Fibroblast of mammary gland (primary cell): ENCODE measurements around the gene HSPA12B.

Source experiments
- DNase-seq: peaks from one replicate; pipeline ENCODE4 v3.0.0-alpha.2; 2010; ENCODE audit warnings: low read depth
- H3K4me3 ChIP-seq: 2 replicates; pipeline ENCODE4 v1.5.1; 2011; ENCODE audit warnings: low read depth, mild to moderate bottlenecking, low read length, moderate library complexity; ENCODE audit not compliant: control insufficient read depth
- TF ChIP-seq, protein P1 (sequence below): conservative IDR thresholded peaks from 2 replicates; pipeline ENCODE4 v1.5.1; 2011; ENCODE audit warnings: low read depth, low read length, inconsistent platforms; ENCODE audit not compliant: control insufficient read depth, insufficient read depth

HSPA12B gene

DNA sequence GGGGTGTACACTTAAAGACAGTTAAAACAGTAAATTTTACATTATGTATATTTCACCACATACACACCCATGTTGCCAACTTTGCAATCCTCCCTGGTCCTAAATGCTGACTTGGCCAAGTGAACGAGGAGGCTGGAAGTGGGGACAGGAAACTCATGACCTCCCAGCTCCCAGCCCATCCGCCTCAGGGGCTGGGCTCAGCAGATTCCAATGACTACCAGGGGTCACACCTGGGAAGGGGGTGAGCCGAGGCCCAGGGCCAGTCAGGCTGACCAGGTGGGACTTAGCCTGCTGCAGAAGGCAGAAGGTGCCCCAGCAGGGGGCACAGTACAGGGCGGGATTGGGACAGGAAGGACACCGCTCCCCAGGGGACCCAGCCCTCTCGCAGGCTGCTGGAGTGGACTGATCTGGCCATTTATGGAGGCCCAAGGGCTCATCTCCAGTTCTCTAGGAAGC lies 22.4 kb upstream of the HSPA12B start:
- TF ChIP-seq, protein P1, sequence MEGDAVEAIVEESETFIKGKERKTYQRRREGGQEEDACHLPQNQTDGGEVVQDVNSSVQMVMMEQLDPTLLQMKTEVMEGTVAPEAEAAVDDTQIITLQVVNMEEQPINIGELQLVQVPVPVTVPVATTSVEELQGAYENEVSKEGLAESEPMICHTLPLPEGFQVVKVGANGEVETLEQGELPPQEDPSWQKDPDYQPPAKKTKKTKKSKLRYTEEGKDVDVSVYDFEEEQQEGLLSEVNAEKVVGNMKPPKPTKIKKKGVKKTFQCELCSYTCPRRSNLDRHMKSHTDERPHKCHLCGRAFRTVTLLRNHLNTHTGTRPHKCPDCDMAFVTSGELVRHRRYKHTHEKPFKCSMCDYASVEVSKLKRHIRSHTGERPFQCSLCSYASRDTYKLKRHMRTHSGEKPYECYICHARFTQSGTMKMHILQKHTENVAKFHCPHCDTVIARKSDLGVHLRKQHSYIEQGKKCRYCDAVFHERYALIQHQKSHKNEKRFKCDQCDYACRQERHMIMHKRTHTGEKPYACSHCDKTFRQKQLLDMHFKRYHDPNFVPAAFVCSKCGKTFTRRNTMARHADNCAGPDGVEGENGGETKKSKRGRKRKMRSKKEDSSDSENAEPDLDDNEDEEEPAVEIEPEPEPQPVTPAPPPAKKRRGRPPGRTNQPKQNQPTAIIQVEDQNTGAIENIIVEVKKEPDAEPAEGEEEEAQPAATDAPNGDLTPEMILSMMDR, result no peak
- no peak overlapping the region for H3K4me3 ChIP-seq
- no peak for DNase-seq

DNA sequence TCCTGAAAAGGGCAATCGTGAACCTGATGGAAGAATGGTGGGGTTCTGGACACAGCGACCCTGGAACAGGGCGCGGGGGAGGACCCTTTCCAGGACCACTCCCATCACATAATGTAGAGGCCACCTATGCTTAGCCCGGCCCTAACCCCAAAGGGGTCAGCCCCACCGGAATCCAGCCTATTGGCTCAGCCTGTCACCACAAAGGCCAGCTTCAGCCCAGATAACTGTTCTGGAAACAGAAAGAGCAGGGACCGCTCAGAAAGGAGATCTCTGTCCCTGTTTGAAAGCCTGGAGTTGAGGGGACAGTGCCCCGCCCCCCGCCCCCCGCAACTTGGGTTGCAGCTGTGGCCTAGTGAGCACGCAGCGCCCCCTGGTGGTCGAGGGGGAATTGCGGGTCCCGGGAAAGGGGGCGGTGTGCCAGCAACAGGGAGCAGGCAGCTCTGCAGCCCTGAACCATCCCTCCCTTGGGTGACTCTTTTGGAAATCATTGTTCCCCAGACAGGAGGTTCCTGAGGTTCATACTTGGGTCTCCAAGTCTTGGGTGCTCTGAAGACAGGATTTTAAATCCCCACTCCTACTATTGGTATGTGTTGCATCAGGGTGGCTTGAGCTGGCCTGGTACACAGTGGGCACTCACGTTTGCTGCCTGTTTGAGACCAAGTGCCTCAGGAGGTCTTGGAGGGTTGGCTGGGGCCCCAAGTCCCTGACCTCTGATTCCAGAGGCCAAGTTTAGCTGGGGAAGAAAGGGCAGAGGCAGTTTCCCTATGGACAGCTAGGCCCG lies 21.6 kb upstream of the HSPA12B start:
- TF ChIP-seq, protein P1, result peak; percentile 75
- no peak overlapping the region for H3K4me3 ChIP-seq
- peak; percentile 41 for DNase-seq

DNA sequence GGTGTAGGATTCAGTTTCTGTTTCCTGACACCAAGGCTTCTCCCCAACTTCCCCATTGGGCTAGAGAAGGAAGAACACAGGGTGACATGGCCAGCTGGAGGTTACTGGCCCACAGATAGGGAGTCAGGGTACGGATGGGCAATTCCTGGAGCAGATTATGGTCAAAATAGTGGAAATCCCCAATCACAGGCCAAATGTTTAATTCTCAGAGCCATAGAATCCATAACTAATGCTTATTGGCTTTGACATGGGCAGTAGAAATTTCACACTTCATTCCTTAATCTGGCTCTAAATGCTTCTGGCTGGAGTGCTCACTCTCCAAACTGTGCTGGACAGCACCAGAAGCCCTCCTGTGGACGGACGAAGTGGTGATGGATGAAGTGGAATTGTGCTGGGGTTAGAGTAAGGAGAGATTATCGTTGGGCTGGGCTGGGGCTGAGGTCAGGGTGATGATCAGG lies 21.0 kb upstream of the HSPA12B start:
- DNase-seq, result no peak
- TF ChIP-seq, protein P1, result no peak
- no peak overlapping the region for H3K4me3 ChIP-seq

DNA sequence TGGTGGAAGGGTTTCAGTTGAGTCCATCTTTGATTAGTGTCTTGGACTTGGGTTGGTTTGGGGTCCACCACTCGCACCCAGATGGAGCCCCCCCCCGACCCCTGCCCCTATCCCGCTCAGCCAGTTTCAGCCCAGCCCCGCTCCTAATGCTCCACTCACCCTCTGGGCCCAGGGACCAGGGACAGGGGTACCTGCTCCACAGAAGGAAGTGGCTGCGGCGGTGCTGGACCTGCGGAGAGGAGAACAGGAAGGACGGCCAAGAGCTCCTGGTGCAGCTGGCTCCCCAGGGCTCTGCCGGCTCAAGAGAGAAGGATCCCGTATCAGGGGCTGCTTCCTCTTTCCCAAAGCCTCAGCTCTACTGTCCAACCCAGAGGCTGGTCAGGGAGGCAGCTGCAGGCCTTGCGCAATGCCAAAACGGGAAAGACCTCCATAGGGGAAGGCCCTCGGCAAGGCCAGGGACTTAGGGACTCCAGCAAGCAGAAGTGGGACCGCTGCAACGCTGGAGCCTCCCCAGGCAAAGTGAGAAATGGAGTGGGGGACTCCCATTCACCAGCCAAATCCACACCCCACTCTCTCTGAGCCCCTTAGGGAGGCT lies 20.1 kb upstream of the HSPA12B start, which contains the start of gene SIGLEC1:
Gene SIGLEC1, minus strand, starts transcription at position 322 of the 595 bp plus-strand sequence. CDS start 5,472 bp downstream, outside the sequence.
- TF ChIP-seq, protein P1, result no peak
- no peak within 1 kb of the TSS for H3K4me3 ChIP-seq

DNA sequence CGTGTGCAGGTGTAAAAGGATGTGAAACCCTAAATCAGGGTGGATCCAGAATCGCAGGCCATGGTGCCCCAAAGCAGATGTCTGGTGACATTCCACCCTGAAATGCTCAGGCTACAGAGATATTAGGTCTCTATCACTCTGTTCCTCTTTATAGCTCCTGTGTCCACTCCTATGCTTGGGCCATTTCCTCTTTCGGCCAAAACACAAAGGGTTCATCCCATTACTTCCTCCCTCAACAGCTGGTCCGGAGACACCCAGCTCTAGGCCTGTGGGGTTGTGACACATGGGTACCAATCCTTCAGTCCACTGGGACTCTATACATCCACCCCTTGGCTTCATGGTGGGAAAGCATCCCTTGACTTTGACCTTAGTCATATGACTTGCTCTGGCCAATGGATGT lies 18.4 kb upstream of the HSPA12B start:
- no peak for DNase-seq
- no peak overlapping the region for H3K4me3 ChIP-seq
- TF ChIP-seq, protein P1, result no peak

More for the DNA sequence above, 20.1 kb upstream of the HSPA12B start, which contains the start of gene SIGLEC1:
- DNase-seq, result no peak

DNA sequence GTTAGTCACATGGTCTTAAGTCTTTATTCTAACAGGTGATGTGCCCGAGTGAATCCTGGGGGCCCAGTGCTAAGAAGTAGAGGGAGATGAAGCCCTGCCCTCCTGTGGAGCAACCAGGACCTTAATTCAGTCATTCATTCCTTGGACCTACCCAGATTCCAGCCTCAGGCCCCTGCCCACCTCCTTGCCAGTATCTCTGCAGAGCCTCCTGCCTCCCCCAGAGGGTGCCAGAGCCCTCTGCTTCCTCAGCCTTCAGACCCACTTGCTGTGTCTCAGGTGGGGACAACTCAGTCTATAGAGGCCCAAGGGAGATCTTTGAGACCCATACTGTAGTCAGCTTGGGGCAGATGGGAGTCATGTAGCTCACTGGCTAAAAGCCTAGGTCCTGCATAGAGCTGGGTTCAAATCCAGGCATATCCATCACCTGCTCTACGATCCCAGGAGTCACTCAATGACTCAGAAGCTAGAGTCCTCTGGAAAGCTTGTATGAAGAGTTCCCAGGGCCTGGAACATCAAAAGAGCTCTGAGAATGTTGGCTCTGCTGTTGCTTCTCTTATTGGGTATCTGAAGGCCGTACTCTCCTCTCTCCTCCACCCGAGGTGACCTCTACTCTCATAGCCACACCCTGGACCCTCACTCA lies 16.2 kb upstream of the HSPA12B start:
- TF ChIP-seq, protein P1, result peak; percentile 75
- no peak overlapping the region for H3K4me3 ChIP-seq
- peak; percentile 49 for DNase-seq
